Stimulated activated CD4-positive, alpha-beta T cell treated with anti-CD3 and anti-CD28 coated beads, Interleukin-12 subunit alpha, Interleukin-12 subunit beta, amount 100 ng/mL, for 48 hours (primary cell): ENCODE measurements around the gene TNRC6B.
"Not testable (repeated sequence)": the region's sequence is repeated elsewhere in the genome, so short reads cannot be mapped to it uniquely, and the experiment has no call there.

ENCODE experiments used
- DNase-seq, 3 donors: peaks; one replicate each; pipeline ENCODE4 v3.0.0-alpha.2; 2020; ENCODE audit warnings: low read depth in 2 of 3, low spot score in 1 of 3

TNRC6B gene

GRCh38 chr22:40183029-40183581, 5.4 kb downstream of the TNRC6B start:
- DNase-seq: no peak

- DNase-seq: not testable (repeated sequence)
These were observed 5.9 kb downstream of the TNRC6B start for GRCh38 chr22:40183603-40184002.

GRCh38 chr22:40187389-40187788, 9.7 kb downstream of the TNRC6B start:
- no peak for DNase-seq

- DNase-seq: no peak
These were observed 12.3 kb downstream of the TNRC6B start for GRCh38 chr22:40189997-40190396.

GRCh38 chr22:40190501-40190900, 12.8 kb downstream of the TNRC6B start:
- DNase-seq: no peak

GRCh38 chr22:40193429-40194421, 16.0 kb downstream of the TNRC6B start:
- no peak for DNase-seq

- no peak for DNase-seq
These were observed 16.9 kb downstream of the TNRC6B start for GRCh38 chr22:40194656-40195055.

GRCh38 chr22:40196628-40197360, 19.1 kb downstream of the TNRC6B start:
- peak; percentile 24 to 56 (median 55) for DNase-seq

- DNase-seq: not testable (repeated sequence)
These were observed 19.7 kb downstream of the TNRC6B start for GRCh38 chr22:40197421-40197820.

GRCh38 chr22:40198733-40199132, 21.0 kb downstream of the TNRC6B start:
- no peak for DNase-seq

GRCh38 chr22:40199223-40199622, 21.5 kb downstream of the TNRC6B start:
- no peak for DNase-seq

- DNase-seq: no peak
These were observed 22.1 kb downstream of the TNRC6B start for GRCh38 chr22:40199852-40200251.

GRCh38 chr22:40200795-40201530, 23.2 kb downstream of the TNRC6B start:
- DNase-seq: no peak

GRCh38 chr22:40202225-40202944, 24.7 kb downstream of the TNRC6B start:
- DNase-seq: no peak

- DNase-seq: no peak
These were observed 25.8 kb downstream of the TNRC6B start for GRCh38 chr22:40203572-40203971.

- DNase-seq: no peak
These were observed 26.8 kb downstream of the TNRC6B start for GRCh38 chr22:40204321-40205116.

- DNase-seq: no peak
These were observed 28.8 kb downstream of the TNRC6B start for GRCh38 chr22:40206561-40206960.

- DNase-seq: no peak
These were observed 33.1 kb downstream of the TNRC6B start for GRCh38 chr22:40210818-40211217.

- no peak for DNase-seq
These were observed 33.8 kb downstream of the TNRC6B start for GRCh38 chr22:40211476-40212054.
